ENCODE measurements around the gene SHOX. TPM values are rescaled to one million over a fixed set of nuclear protein-coding genes. Genes with fewer than 3 reads are reported as not detected.

The SHOX gene
- total RNA-seq, 1 experiment from 2014 or later: 0.24 TPM

DNA sequence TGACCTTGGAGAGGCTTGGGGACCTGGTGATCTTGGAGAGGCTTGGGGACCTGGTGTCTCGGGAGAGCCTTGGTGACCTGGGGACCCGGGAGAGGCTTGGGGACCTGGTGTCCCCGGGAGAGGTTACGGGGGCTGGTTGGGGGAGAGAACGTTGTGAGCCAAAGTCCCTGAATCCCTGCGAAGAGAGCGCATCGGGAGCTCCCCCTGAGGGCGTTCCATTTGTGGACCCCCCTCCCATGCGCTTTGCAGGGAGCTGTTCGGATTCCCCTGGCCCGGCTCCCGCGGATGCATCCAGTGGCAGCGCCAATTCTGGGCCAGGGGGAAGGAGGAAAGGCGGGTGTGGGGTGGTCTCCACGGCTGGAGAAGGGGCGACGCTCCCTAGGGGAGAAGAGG is 13.3 kb downstream of the SHOX start:
- H4K5ac ChIP-seq (ENCODE audit: insufficient read length, low read depth, low read length): no peak overlapping the region
- H3K4ac ChIP-seq (ENCODE audit: low read depth, low read length): no peak overlapping the region
- H3K79me1 ChIP-seq (ENCODE audit: insufficient read depth, low read depth, low read length, poor library complexity, severe bottlenecking): no peaks in the 10 kb centered on the region
- WGBS (ENCODE audit: extremely low coverage, insufficient read length, low lambda C conversion rate): no CpG with 5 or more reads among the region's 19 CpGs
- H2AFZ ChIP-seq (ENCODE audit: low read length): no peak overlapping the region
- DNase-seq: no peak
- H2BK20ac ChIP-seq (ENCODE audit: low read depth, low read length, poor library complexity, severe bottlenecking): no peak overlapping the region
- Mint-ChIP-seq H3K9me3 (peaks cover 7 to 15% of the 10 kb centered on the region in 2 experiments; a peak in 4 of 5 replicates), H3K4me3 (peak overlapping the region; percentile 15 to 63; a peak in 3 of 5 replicates), H3K27me3 (ENCODE audit: low read depth) (peaks cover 86% of the 10 kb centered on the region), H3K27ac (no peak overlapping the region), H3K36me3 (ENCODE audit: insufficient read depth in 1 of 3, low read depth in 3 of 3) (peaks cover 0 to 5% (median 0%) of the 10 kb centered on the region in 3 experiments; a peak in 2 of 7 replicates), H3K4me1 (peaks cover 11 to 35% of the 10 kb centered on the region in 2 experiments)
- H3K4me1 ChIP-seq (ENCODE audit: insufficient read depth, low read length): no peaks in the 10 kb centered on the region
- no peak overlapping the region for H3K27ac ChIP-seq (ENCODE audit: insufficient read length, low read depth, low read length)
- H3K9me3 ChIP-seq (ENCODE audit: control insufficient read depth, low read depth, low read length): no peaks in the 10 kb centered on the region
- H2BK5ac ChIP-seq (ENCODE audit: insufficient read length, low read length): no peak overlapping the region
- H3K18ac ChIP-seq (ENCODE audit: insufficient read length, low read depth, low read length): no peak overlapping the region
- no peak overlapping the region for H4K8ac ChIP-seq (replicated peaks; ENCODE audit: insufficient read length, low read depth, low read length)
- H2AK5ac ChIP-seq (ENCODE audit: insufficient read length, low read length): no peak overlapping the region
- H2BK120ac ChIP-seq (ENCODE audit: low read depth, low read length, poor library complexity, severe bottlenecking): no peak overlapping the region
- no peak overlapping the region for H3K56ac ChIP-seq (ENCODE audit: insufficient read length, low read depth, low read length)
- no peaks in the 10 kb centered on the region for H3K79me2 ChIP-seq (ENCODE audit: insufficient read depth, low read length)
- no peak overlapping the region for H3K9ac ChIP-seq (ENCODE audit: extremely low read depth, insufficient read length, low read length)
- no peak overlapping the region for H2BK12ac ChIP-seq (ENCODE audit: insufficient read length, low read depth, low read length)
- no peak overlapping the region for H2BK15ac ChIP-seq (ENCODE audit: low read depth, low read length)
- peaks cover 72% of the 10 kb centered on the region for H3K27me3 ChIP-seq (ENCODE audit: insufficient read depth, low read length)
- no peak overlapping the region for H3K14ac ChIP-seq (ENCODE audit: insufficient read depth, low read length)
- peak overlapping the region; percentile 71 for H3K4me2 ChIP-seq (ENCODE audit: insufficient read depth, insufficient read length, low read length)
- TF ChIP-seq, protein P1, sequence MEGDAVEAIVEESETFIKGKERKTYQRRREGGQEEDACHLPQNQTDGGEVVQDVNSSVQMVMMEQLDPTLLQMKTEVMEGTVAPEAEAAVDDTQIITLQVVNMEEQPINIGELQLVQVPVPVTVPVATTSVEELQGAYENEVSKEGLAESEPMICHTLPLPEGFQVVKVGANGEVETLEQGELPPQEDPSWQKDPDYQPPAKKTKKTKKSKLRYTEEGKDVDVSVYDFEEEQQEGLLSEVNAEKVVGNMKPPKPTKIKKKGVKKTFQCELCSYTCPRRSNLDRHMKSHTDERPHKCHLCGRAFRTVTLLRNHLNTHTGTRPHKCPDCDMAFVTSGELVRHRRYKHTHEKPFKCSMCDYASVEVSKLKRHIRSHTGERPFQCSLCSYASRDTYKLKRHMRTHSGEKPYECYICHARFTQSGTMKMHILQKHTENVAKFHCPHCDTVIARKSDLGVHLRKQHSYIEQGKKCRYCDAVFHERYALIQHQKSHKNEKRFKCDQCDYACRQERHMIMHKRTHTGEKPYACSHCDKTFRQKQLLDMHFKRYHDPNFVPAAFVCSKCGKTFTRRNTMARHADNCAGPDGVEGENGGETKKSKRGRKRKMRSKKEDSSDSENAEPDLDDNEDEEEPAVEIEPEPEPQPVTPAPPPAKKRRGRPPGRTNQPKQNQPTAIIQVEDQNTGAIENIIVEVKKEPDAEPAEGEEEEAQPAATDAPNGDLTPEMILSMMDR (conservative IDR thresholded peaks at IDR 0.05): no peak
- no peak overlapping the region for H3T11ph ChIP-seq (ENCODE audit: low read length)
- no peaks in the 10 kb centered on the region for H4K20me1 ChIP-seq (ENCODE audit: control insufficient read depth, insufficient read depth, insufficient read length)
- no peak overlapping the region for H3K23ac ChIP-seq (ENCODE audit: insufficient read length, low read depth, low read length)
- no peak overlapping the region for H4K91ac ChIP-seq (ENCODE audit: insufficient read length, low read depth, low read length)
- peaks cover 10% of the 10 kb centered on the region for H3K23me2 ChIP-seq (ENCODE audit: insufficient read length, low read depth, low read length, poor library complexity, severe bottlenecking)
